ENCODE data around the gene C1QL3.

The C1QL3 gene

GRCh38 chr10:16521311-16522016, at the start of gene C1QL3:
TSS of gene C1QL3 (minus strand) at chr10:16521879. CDS start at chr10:16521065, 814 bp downstream.
- Histone ChIP-seq H3K36me3 (ENCODE audit: control insufficient read depth, insufficient read depth, low read length) (no peaks in the 10 kb centered on the region), H3K27me3 (ENCODE audit: control insufficient read depth, insufficient read depth, low read length) (peaks cover 43% of the 10 kb centered on the region), H3K9ac (ENCODE audit: low read length) (no peak within 1 kb of the TSS), H3K4me3 (ENCODE audit: low read length) (peak within 1 kb of the TSS; percentile 28), H3K9me3 (ENCODE audit: control insufficient read depth, low read length) (no peaks in the 10 kb centered on the region), H3K4me1 (ENCODE audit: control insufficient read depth, insufficient read depth, low read length) (no peaks in the 10 kb centered on the region)

DNA sequence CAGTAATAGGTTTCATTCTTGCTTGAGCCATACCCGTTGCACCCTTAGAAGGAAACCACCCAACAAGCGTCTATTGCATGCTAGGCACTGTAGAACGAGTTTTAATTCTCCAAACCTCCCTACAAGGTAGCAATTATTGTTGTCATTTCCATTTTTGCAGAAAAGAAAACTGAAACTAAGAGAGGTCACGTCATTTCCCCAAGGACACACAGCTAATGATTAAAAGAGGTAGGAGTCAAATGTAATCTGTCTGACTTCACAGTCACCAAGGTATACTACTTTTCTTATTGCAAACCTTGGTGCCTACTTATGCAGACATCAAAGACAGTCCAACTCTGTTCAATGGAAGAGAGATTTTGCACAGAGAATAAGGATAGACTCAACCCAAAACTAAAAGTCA, 49.1 kb upstream of the C1QL3 start:
- no peak overlapping the region for H3K4me3 ChIP-seq (ENCODE audit: low read length)
- no peaks in the 10 kb centered on the region for H3K27me3 ChIP-seq (ENCODE audit: control insufficient read depth, insufficient read depth, low read length)
- H3K4me1 ChIP-seq (ENCODE audit: control insufficient read depth, insufficient read depth, low read length) = no peaks in the 10 kb centered on the region
- no peak overlapping the region for H3K9ac ChIP-seq (ENCODE audit: low read length)
- no peaks in the 10 kb centered on the region for H3K9me3 ChIP-seq (ENCODE audit: control insufficient read depth, low read length)
- H3K36me3 ChIP-seq (ENCODE audit: control insufficient read depth, insufficient read depth, low read length) = no peaks in the 10 kb centered on the region

GRCh38 chr10:16566202-16566805, 44.6 kb upstream of the C1QL3 start:
- no peaks in the 10 kb centered on the region for H3K4me1 ChIP-seq (ENCODE audit: control insufficient read depth, insufficient read depth, low read length)
- H3K27me3 ChIP-seq (ENCODE audit: control insufficient read depth, insufficient read depth, low read length) = no peaks in the 10 kb centered on the region
- H3K9me3 ChIP-seq (ENCODE audit: control insufficient read depth, low read length) = no peaks in the 10 kb centered on the region
- no peaks in the 10 kb centered on the region for H3K36me3 ChIP-seq (ENCODE audit: control insufficient read depth, insufficient read depth, low read length)
- no peak overlapping the region for H3K9ac ChIP-seq (ENCODE audit: low read length)
- no peak overlapping the region for H3K4me3 ChIP-seq (ENCODE audit: low read length)

DNA sequence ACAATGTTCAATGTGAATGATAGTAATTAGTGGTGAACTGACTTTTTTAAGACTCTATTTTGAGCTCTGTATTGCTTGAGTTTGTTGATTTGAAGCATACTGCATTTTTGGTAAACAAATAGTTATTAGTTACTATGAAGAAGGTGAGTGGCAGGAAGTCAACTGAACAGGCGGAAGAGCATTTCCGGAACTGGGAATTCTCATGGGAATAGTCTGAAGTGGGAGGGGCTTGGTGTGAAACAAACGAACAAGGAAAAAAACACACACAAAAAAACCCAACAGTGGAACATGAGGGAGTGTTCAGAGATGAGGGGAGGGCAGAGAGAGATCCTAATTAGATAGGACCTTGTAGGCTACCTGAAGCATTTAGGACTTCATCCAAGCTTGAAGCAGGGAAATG, 43.9 kb upstream of the C1QL3 start:
- H3K27me3 ChIP-seq (ENCODE audit: control insufficient read depth, insufficient read depth, low read length) = no peaks in the 10 kb centered on the region
- H3K4me1 ChIP-seq (ENCODE audit: control insufficient read depth, insufficient read depth, low read length) = no peaks in the 10 kb centered on the region
- no peaks in the 10 kb centered on the region for H3K9me3 ChIP-seq (ENCODE audit: control insufficient read depth, low read length)
- no peaks in the 10 kb centered on the region for H3K36me3 ChIP-seq (ENCODE audit: control insufficient read depth, insufficient read depth, low read length)
- no peak overlapping the region for H3K9ac ChIP-seq (ENCODE audit: low read length)
- no peak overlapping the region for H3K4me3 ChIP-seq (ENCODE audit: low read length)

DNA sequence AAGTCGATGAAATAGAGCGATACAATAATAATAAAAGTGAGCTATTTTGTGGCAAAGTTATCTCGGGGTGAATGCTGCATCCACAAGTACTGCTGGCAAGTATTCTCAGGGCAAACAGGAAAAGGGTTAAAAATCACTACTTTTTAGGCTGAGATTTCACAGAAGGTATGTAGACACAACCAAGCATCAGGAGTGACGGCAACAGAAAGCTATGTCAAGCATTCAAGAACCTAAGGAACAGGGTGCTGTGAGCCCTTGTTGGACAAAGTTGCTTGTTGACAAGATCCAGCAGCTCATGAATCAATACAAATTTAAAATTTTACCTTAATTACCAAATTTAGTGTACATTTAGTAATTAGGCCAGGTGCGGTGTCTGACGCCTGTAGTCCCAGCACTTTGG, 41.2 kb upstream of the C1QL3 start:
- Histone ChIP-seq H3K27me3 (ENCODE audit: control insufficient read depth, insufficient read depth, low read length) (no peaks in the 10 kb centered on the region), H3K9ac (ENCODE audit: low read length) (no peak overlapping the region), H3K9me3 (ENCODE audit: control insufficient read depth, low read length) (no peaks in the 10 kb centered on the region), H3K4me1 (ENCODE audit: control insufficient read depth, insufficient read depth, low read length) (no peaks in the 10 kb centered on the region), H3K36me3 (ENCODE audit: control insufficient read depth, insufficient read depth, low read length) (no peaks in the 10 kb centered on the region), H3K4me3 (ENCODE audit: low read length) (no peak overlapping the region)

GRCh38 chr10:16559236-16559773, 37.6 kb upstream of the C1QL3 start:
- Histone ChIP-seq H3K4me1 (ENCODE audit: control insufficient read depth, insufficient read depth, low read length) (no peaks in the 10 kb centered on the region), H3K36me3 (ENCODE audit: control insufficient read depth, insufficient read depth, low read length) (no peaks in the 10 kb centered on the region), H3K9me3 (ENCODE audit: control insufficient read depth, low read length) (no peaks in the 10 kb centered on the region), H3K27me3 (ENCODE audit: control insufficient read depth, insufficient read depth, low read length) (no peaks in the 10 kb centered on the region), H3K4me3 (ENCODE audit: low read length) (no peak overlapping the region), H3K9ac (ENCODE audit: low read length) (no peak overlapping the region)

DNA sequence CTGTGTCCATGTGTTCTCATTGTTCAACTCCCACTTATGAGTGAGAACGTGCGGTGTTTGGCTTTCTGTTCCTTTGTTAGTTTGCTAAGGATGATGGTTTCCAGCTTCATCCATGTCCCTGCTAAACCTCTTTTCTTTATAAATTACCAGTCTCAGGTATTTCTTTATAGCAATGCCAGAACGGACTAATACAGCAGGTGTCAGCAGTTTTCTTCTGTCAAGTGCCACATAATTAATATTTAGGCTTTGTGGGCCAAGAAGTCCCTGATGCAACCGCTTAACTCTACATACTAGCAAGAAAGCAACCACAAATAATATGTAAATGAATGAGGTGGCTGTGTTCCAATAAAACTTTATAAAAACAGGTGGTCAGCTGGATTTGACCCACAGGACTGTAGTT, 26.3 kb upstream of the C1QL3 start:
- no peaks in the 10 kb centered on the region for H3K9me3 ChIP-seq (ENCODE audit: control insufficient read depth, low read length)
- H3K4me1 ChIP-seq (ENCODE audit: control insufficient read depth, insufficient read depth, low read length) = no peaks in the 10 kb centered on the region
- no peaks in the 10 kb centered on the region for H3K27me3 ChIP-seq (ENCODE audit: control insufficient read depth, insufficient read depth, low read length)
- no peaks in the 10 kb centered on the region for H3K36me3 ChIP-seq (ENCODE audit: control insufficient read depth, insufficient read depth, low read length)
- no peak overlapping the region for H3K9ac ChIP-seq (ENCODE audit: low read length)
- H3K4me3 ChIP-seq (ENCODE audit: low read length) = no peak overlapping the region

DNA sequence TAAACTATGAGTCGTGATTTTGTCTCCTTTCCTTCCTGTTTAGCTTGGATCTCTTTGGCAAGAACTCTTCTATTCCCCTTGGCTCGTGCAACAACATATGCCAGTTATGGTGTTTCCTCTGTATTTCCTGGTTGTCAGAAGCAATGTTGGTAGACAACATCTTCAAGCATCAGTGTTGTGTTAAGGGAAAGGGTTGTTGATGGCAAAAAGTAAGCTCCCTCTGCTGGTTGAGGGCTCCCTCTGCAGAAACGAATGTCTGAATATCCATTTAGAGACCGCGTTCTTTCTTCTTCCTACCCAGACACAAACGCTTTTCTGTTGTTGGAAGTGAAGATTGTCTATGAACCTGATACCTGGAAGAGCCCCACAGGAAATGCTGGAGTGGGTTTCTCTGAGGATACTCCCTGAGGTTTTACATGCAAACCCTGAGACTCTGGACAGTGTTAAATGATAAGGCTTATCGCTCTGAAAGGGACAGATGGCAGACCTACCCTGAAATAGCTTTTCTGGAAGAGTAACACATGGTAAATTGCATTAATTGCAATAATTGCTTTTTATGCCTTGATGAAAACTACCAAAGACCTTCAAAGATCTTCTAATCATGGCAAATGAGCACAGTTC, 23.5 kb upstream of the C1QL3 start:
- no peaks in the 10 kb centered on the region for H3K36me3 ChIP-seq (ENCODE audit: control insufficient read depth, insufficient read depth, low read length)
- no peaks in the 10 kb centered on the region for H3K4me1 ChIP-seq (ENCODE audit: control insufficient read depth, insufficient read depth, low read length)
- no peak overlapping the region for H3K4me3 ChIP-seq (ENCODE audit: low read length)
- H3K27me3 ChIP-seq (ENCODE audit: control insufficient read depth, insufficient read depth, low read length) = peaks cover 4% of the 10 kb centered on the region
- no peak overlapping the region for H3K9ac ChIP-seq (ENCODE audit: low read length)
- H3K9me3 ChIP-seq (ENCODE audit: control insufficient read depth, low read length) = no peaks in the 10 kb centered on the region

DNA sequence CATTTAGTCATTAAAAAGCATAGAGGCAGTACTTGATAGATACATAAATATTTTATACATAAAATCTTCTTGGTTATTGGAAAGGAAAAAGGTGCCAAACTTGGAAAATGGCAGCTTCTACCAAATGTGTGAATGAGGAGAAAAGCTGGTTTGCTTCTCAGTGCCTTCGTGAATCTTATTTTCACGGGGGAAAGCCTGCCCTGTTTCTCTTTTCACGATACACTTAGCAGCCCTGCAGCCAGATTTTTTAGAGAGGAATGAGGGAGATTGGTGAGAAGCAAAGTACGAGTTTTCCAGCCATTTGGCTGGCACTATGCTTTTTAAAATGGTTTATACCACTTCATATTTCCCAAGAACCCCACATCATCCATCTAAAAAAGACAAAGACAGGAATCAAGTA, 22.9 kb upstream of the C1QL3 start:
- Histone ChIP-seq H3K4me3 (ENCODE audit: low read length) (no peak overlapping the region), H3K27me3 (ENCODE audit: control insufficient read depth, insufficient read depth, low read length) (peaks cover 4% of the 10 kb centered on the region), H3K9ac (ENCODE audit: low read length) (no peak overlapping the region), H3K4me1 (ENCODE audit: control insufficient read depth, insufficient read depth, low read length) (no peaks in the 10 kb centered on the region), H3K36me3 (ENCODE audit: control insufficient read depth, insufficient read depth, low read length) (no peaks in the 10 kb centered on the region), H3K9me3 (ENCODE audit: control insufficient read depth, low read length) (no peaks in the 10 kb centered on the region)

GRCh38 chr10:16544099-16544498, 22.4 kb upstream of the C1QL3 start:
- Histone ChIP-seq H3K36me3 (ENCODE audit: control insufficient read depth, insufficient read depth, low read length) (no peaks in the 10 kb centered on the region), H3K9ac (ENCODE audit: low read length) (no peak overlapping the region), H3K4me3 (ENCODE audit: low read length) (no peak overlapping the region), H3K27me3 (ENCODE audit: control insufficient read depth, insufficient read depth, low read length) (peaks cover 4% of the 10 kb centered on the region), H3K9me3 (ENCODE audit: control insufficient read depth, low read length) (no peaks in the 10 kb centered on the region), H3K4me1 (ENCODE audit: control insufficient read depth, insufficient read depth, low read length) (no peaks in the 10 kb centered on the region)

GRCh38 chr10:16536155-16536554, 14.5 kb upstream of the C1QL3 start:
- no peaks in the 10 kb centered on the region for H3K4me1 ChIP-seq (ENCODE audit: control insufficient read depth, insufficient read depth, low read length)

GRCh38 chr10:16529853-16530252, 8.2 kb upstream of the C1QL3 start:
- H3K4me1 ChIP-seq (ENCODE audit: control insufficient read depth, insufficient read depth, low read length) = no peaks in the 10 kb centered on the region
- no peaks in the 10 kb centered on the region for H3K36me3 ChIP-seq (ENCODE audit: control insufficient read depth, insufficient read depth, low read length)
- no peak overlapping the region for H3K4me3 ChIP-seq (ENCODE audit: low read length)
- H3K9ac ChIP-seq (ENCODE audit: low read length) = no peak overlapping the region
- H3K27me3 ChIP-seq (ENCODE audit: control insufficient read depth, insufficient read depth, low read length) = no peaks in the 10 kb centered on the region
- no peaks in the 10 kb centered on the region for H3K9me3 ChIP-seq (ENCODE audit: control insufficient read depth, low read length)

More at GRCh38 chr10:16536155-16536554, 14.5 kb upstream of the C1QL3 start:
- H3K4me3 ChIP-seq (ENCODE audit: low read length) = no peak overlapping the region
- no peaks in the 10 kb centered on the region for H3K27me3 ChIP-seq (ENCODE audit: control insufficient read depth, insufficient read depth, low read length)
- H3K9me3 ChIP-seq (ENCODE audit: control insufficient read depth, low read length) = no peaks in the 10 kb centered on the region
- H3K36me3 ChIP-seq (ENCODE audit: control insufficient read depth, insufficient read depth, low read length) = no peaks in the 10 kb centered on the region
- no peak overlapping the region for H3K9ac ChIP-seq (ENCODE audit: low read length)
